Endothelial cell (in vitro differentiated cells): Measurements from ENCODE around the gene TAP1. TPM values are rescaled to one million over a fixed set of nuclear protein-coding genes. Genes with fewer than 3 reads are reported as not detected.

Experiments used
- DNase-seq: peaks from one replicate; pipeline ENCODE4 v3.0.0; 2021; ENCODE audit warnings: low spot score
- H3K27ac Mint-ChIP-seq: one replicate; pipeline ENCODE4 v1.8.0; 2021; ENCODE audit warnings: mixed read lengths, inconsistent platforms; ENCODE audit not compliant: unreplicated experiment
- H3K27me3 Mint-ChIP-seq: one replicate; pipeline ENCODE4 v1.8.0; 2021; ENCODE audit warnings: mild to moderate bottlenecking, moderate library complexity, mixed read lengths, inconsistent platforms; ENCODE audit not compliant: unreplicated experiment
- H3K36me3 Mint-ChIP-seq: one replicate; pipeline ENCODE4 v1.8.0; 2021; ENCODE audit warnings: mild to moderate bottlenecking, low read depth, mixed read lengths, inconsistent platforms; ENCODE audit not compliant: unreplicated experiment
- H3K4me1 Mint-ChIP-seq: one replicate; pipeline ENCODE4 v1.8.0; 2021; ENCODE audit warnings: mild to moderate bottlenecking, mixed read lengths, inconsistent platforms; ENCODE audit not compliant: unreplicated experiment
- H3K4me3 Mint-ChIP-seq: one replicate; pipeline ENCODE4 v1.8.0; 2021; ENCODE audit warnings: mild to moderate bottlenecking, mixed read lengths, inconsistent platforms; ENCODE audit not compliant: unreplicated experiment
- H3K9me3 Mint-ChIP-seq: one replicate; pipeline ENCODE4 v1.8.0; 2021; ENCODE audit warnings: mixed read lengths, inconsistent platforms; ENCODE audit not compliant: unreplicated experiment
- CTCF ChIP-seq: fragments of 200-600 bp; sonication (generic); IDR thresholded peaks from one replicate; pipeline ENCODE4 v1.5.0; 2021; ENCODE audit warnings: antibody characterized with exemption; ENCODE audit not compliant: unreplicated experiment
- total RNA-seq: library from RNA; stranded (reverse); fragmentation: NEBNext Ultra II Directional; extraction: Animal tissue kit (Norgen Biotek cat#: 25700); gene quantifications from one replicate; pipeline ENCODE4 v1.2.1, GENCODE V29; 2021; ENCODE audit not compliant: unreplicated experiment

Gene TAP1
- total RNA-seq, 1 donor from 2014 or later = 1.6 TPM

- no peak for TF ChIP-seq CTCF
- peak within 1 kb of the TSS; percentile 91 for H3K4me3 Mint-ChIP-seq
- peaks cover 6% of the 10 kb centered on the region for H3K4me1 Mint-ChIP-seq
- no peaks in the 10 kb centered on the region for H3K9me3 Mint-ChIP-seq
- H3K36me3 Mint-ChIP-seq = no peaks in the 10 kb centered on the region
- peak within 1 kb of the TSS; percentile 42 for H3K27ac Mint-ChIP-seq
- DNase-seq = peak; percentile 78
- peaks cover 10% of the 10 kb centered on the region for H3K27me3 Mint-ChIP-seq
Observed at GRCh38 chr6:32843979-32844838, 9.3 kb downstream of the TAP1 start, which contains the start of gene PSMB8. Gene PSMB8 (minus strand): TSS chr6:32844047. CDS start chr6:32843996, 51 bp downstream.

- no peak for DNase-seq
- H3K27ac Mint-ChIP-seq = peak overlapping the region; percentile 16
- H3K36me3 Mint-ChIP-seq = no peaks in the 10 kb centered on the region
- peak overlapping the region; percentile 91 for H3K4me3 Mint-ChIP-seq
- H3K27me3 Mint-ChIP-seq = peaks cover 10% of the 10 kb centered on the region
- TF ChIP-seq CTCF = no peak
- H3K4me1 Mint-ChIP-seq = peaks cover 6% of the 10 kb centered on the region
- H3K9me3 Mint-ChIP-seq = no peaks in the 10 kb centered on the region
Observed at GRCh38 chr6:32843331-32843978, 10.0 kb downstream of the TAP1 start.

- Mint-ChIP-seq H3K27ac (no peak overlapping the region), H3K9me3 (no peaks in the 10 kb centered on the region), H3K4me3 (no peak overlapping the region), H3K4me1 (peaks cover 6% of the 10 kb centered on the region), H3K36me3 (no peaks in the 10 kb centered on the region), H3K27me3 (peaks cover 10% of the 10 kb centered on the region)
- no peak for TF ChIP-seq CTCF
- no peak for DNase-seq
Observed at GRCh38 chr6:32842690-32843089, 10.8 kb downstream of the TAP1 start.

GRCh38 chr6:32842021-32842650, 11.4 kb downstream of the TAP1 start:
- Mint-ChIP-seq H3K4me1 (peaks cover 10% of the 10 kb centered on the region), H3K36me3 (no peaks in the 10 kb centered on the region), H3K27me3 (peaks cover 10% of the 10 kb centered on the region), H3K4me3 (peak overlapping the region; percentile 37), H3K9me3 (no peaks in the 10 kb centered on the region), H3K27ac (no peak overlapping the region)
- TF ChIP-seq CTCF = no peak
- DNase-seq = no peak
